SK-N-SH (cell line): Measurements from ENCODE around the gene GLB1L3. TPM values are rescaled to one million over a fixed set of nuclear protein-coding genes. Genes with fewer than 3 reads are reported as not detected.

ENCODE experiments used
- CTCF ChIA-PET: fragments of 300-600, 350-600 bp; formaldehyde crosslinking; extraction: SDS; loops from one replicate; lab custom pipeline; 2021; lab: Yijun Ruan, JAX
- POLR2A ChIA-PET: fragments of 350-600 bp; sonication (Branson Sonifier 250); formaldehyde crosslinking; extraction: SDS; loops from one replicate; lab custom pipeline; 2020; ENCODE audit warnings: antibody characterized with exemption, inconsistent platforms; lab: Yijun Ruan, JAX
- DNase-seq: peaks from one replicate; pipeline ENCODE4 v3.0.0; 2012
- H2AFZ ChIP-seq: fragments of 200-600 bp; sonication (generic); 2 replicates; pipeline ENCODE4 v1.8.1; 2016; ENCODE audit warnings: antibody characterized with exemption, mild to moderate bottlenecking, low read depth
- H3F3A ChIP-seq: fragments of 200-600 bp; sonication (generic); replicated peaks from 2 replicates; pipeline ENCODE3; 2016; ENCODE audit warnings: antibody characterized with exemption, mild to moderate bottlenecking; ENCODE audit not compliant: insufficient read depth
- H3K27ac ChIP-seq, 2 experiments: fragments of 200-500 bp in 1 of 2; fragments of 200-600 bp in 1 of 2; sonication (Bioruptor generic) in 1 of 2; sonication (generic), shearing (Covaris generic) in 1 of 2; 2 replicates each; pipeline versions ENCODE4 v1.5.1 to v1.6.1; 2014 to 2016; ENCODE audit warnings: low read depth in 2 of 2, inconsistent platforms in 1 of 2, low read length in 1 of 2, mild to moderate bottlenecking in 1 of 2, mixed read lengths in 1 of 2
- H3K27me3 ChIP-seq: fragments of 200-600 bp; sonication (generic), shearing (Covaris generic); 2 replicates; pipeline ENCODE4 v1.6.1; 2016; ENCODE audit warnings: mixed run types; ENCODE audit not compliant: insufficient read depth
- H3K36me3 ChIP-seq, 2 experiments: fragments of 200-500 bp in 1 of 2; fragments of 200-600 bp in 1 of 2; sonication (Bioruptor generic) in 1 of 2; sonication (generic) in 1 of 2; replicated peaks in 1 of 2; 2 replicates each; pipeline versions ENCODE3 to v1.5.1; 2014 to 2016; ENCODE audit warnings: low read length in 1 of 2, mild to moderate bottlenecking in 1 of 2; ENCODE audit not compliant: insufficient read depth in 2 of 2, control insufficient read depth in 1 of 2
- H3K4me1 ChIP-seq, 2 experiments: fragments of 200-500 bp in 1 of 2; fragments of 200-600 bp in 1 of 2; sonication (Bioruptor generic) in 1 of 2; sonication (generic), shearing (Covaris generic) in 1 of 2; 2 replicates each; pipeline versions ENCODE4 v1.5.1 to v1.6.1; 2014 to 2016; ENCODE audit warnings: low read depth in 1 of 2, low read length in 1 of 2, mixed run types in 1 of 2; ENCODE audit not compliant: insufficient read depth in 2 of 2, control insufficient read depth in 1 of 2
- H3K4me2 ChIP-seq: fragments of 200-600 bp; sonication (generic), shearing (Covaris generic); 2 replicates; pipeline ENCODE4 v1.6.1; 2017; ENCODE audit warnings: mixed run types
- H3K4me3 ChIP-seq, 2 experiments: fragments of 200-500 bp in 1 of 2; fragments of 200-600 bp in 1 of 2; sonication (Bioruptor generic) in 1 of 2; sonication (generic), shearing (Covaris generic) in 1 of 2; 2 replicates each; pipeline versions ENCODE4 v1.5.1 to v1.8.1; 2014 to 2016; ENCODE audit warnings: low read depth in 2 of 2, inconsistent platforms in 1 of 2, low read length in 1 of 2, mild to moderate bottlenecking in 1 of 2, mixed read lengths in 1 of 2, moderate library complexity in 1 of 2
- H3K79me2 ChIP-seq: fragments of 200-600 bp; sonication (generic); 2 replicates; pipeline ENCODE4 v1.8.1; 2017; ENCODE audit warnings: mild to moderate bottlenecking; ENCODE audit not compliant: insufficient read depth
- H3K9ac ChIP-seq: fragments of 200-600 bp; sonication (generic); 2 replicates; pipeline ENCODE4 v1.6.1; 2017; ENCODE audit warnings: mixed run types
- H3K9me2 ChIP-seq: fragments of 200-600 bp; sonication (generic); 2 replicates; pipeline ENCODE4 v1.6.1; 2017; ENCODE audit warnings: mixed run types
- H3K9me3 ChIP-seq: fragments of 200-600 bp; sonication (generic); 2 replicates; pipeline ENCODE4 v1.6.1; 2017; ENCODE audit warnings: mixed run types, mild to moderate bottlenecking, moderate library complexity
- H4K20me1 ChIP-seq: fragments of 200-600 bp; sonication (generic); 2 replicates; pipeline ENCODE4 v1.6.1; 2017; ENCODE audit warnings: mild to moderate bottlenecking, mixed run types; ENCODE audit not compliant: insufficient read depth
- CHD2 ChIP-seq: fragments of 150-350 bp; IDR thresholded peaks from 2 replicates; pipeline ENCODE4 v1.6.1; 2018; ENCODE audit warnings: low read length; ENCODE audit not compliant: partially characterized antibody
- ELF1 ChIP-seq: IDR thresholded peaks from 2 replicates; pipeline ENCODE4 v1.4.0; 2012
- EZH2phosphoT487 ChIP-seq: fragments of 200-600 bp; sonication (generic); IDR thresholded peaks from 2 replicates; pipeline ENCODE4 v1.6.1; 2017; ENCODE audit warnings: low read depth, mixed run types, mild to moderate bottlenecking, antibody characterized with exemption, moderate library complexity, borderline replicate concordance
- FOXJ3 ChIP-seq: sonication (generic); formaldehyde crosslinking; IDR thresholded peaks from 2 replicates; pipeline ENCODE4 v1.5.1; 2020; ENCODE audit warnings: mild to moderate bottlenecking, missing genetic modification reagents
- FOXM1 ChIP-seq: IDR thresholded peaks from 2 replicates; pipeline ENCODE4 v1.4.0; 2012; ENCODE audit warnings: low read depth, mild to moderate bottlenecking
- GATA2 ChIP-seq: sonication (generic); formaldehyde crosslinking; IDR thresholded peaks from 2 replicates; pipeline ENCODE4 v1.5.0; 2020; ENCODE audit warnings: mild to moderate bottlenecking, missing genetic modification reagents
- JUND ChIP-seq: IDR thresholded peaks from 2 replicates; pipeline ENCODE4 v1.4.0; 2012
- MEF2A ChIP-seq: IDR thresholded peaks from 2 replicates; pipeline ENCODE4 v1.4.0; 2012; ENCODE audit warnings: low read depth, borderline replicate concordance
- MXI1 ChIP-seq: IDR thresholded peaks from 2 replicates; pipeline ENCODE4 v1.6.1; 2012; ENCODE audit warnings: mild to moderate bottlenecking, low read depth, low read length, improper control_type of control experiment
- NRF1 ChIP-seq: IDR thresholded peaks from 2 replicates; pipeline ENCODE4 v1.6.1; 2012; ENCODE audit warnings: low read depth, mild to moderate bottlenecking, low read length
- PBX3 ChIP-seq: IDR thresholded peaks from 2 replicates; pipeline ENCODE4; 2012
- POLR2AphosphoS5 ChIP-seq: IDR thresholded peaks from 2 replicates; pipeline ENCODE4 v1.6.1; 2012; ENCODE audit warnings: low read depth, low read length
- RFX5 ChIP-seq: IDR thresholded peaks from 2 replicates; pipeline ENCODE4 v1.6.1; 2012; ENCODE audit warnings: mild to moderate bottlenecking, improper control_type of control experiment, low read length
- SIN3A ChIP-seq: IDR thresholded peaks from 2 replicates; pipeline ENCODE4 v1.6.1; 2012; ENCODE audit warnings: low read depth, mild to moderate bottlenecking, low read length, moderate library complexity, borderline replicate concordance
- TAF1 ChIP-seq: IDR thresholded peaks from 2 replicates; pipeline ENCODE4 v1.6.1; 2012; ENCODE audit warnings: low read depth, mild to moderate bottlenecking, low read length, moderate library complexity, borderline replicate concordance
- TCF12 ChIP-seq: IDR thresholded peaks from 2 replicates; pipeline ENCODE4 v1.4.0; 2012
- USF1 ChIP-seq: IDR thresholded peaks from 2 replicates; pipeline ENCODE4 v1.4.0; 2012; ENCODE audit warnings: low read depth, borderline replicate concordance
- USF2 ChIP-seq: fragments of 150-350 bp; IDR thresholded peaks from 2 replicates; pipeline ENCODE4 v1.6.1; 2017; ENCODE audit warnings: antibody characterized with exemption, low read length, low read depth, borderline replicate concordance
- WGBS: methylation state at CpG from one replicate; pipeline ENCODE4 v1.1.6; 2017; ENCODE audit warnings: low lambda C conversion rate; 5-methylcytosine and 5-hydroxymethylcytosine counted together
- polyA plus RNA-seq, 3 experiments: library from polyadenylated mRNA; depleted of rRNA; stranded (reverse); fragments of >200 nt; gene quantifications; 2 replicates each; pipeline ENCODE4 v1.2.3, GENCODE V29; 2012
- TF ChIP-seq, protein P1 (sequence below): fragments of 200-600 bp; sonication (generic); IDR thresholded peaks from 2 replicates; pipeline ENCODE4 v1.6.1; 2017; ENCODE audit warnings: antibody characterized with exemption, mild to moderate bottlenecking, moderate library complexity
- TF ChIP-seq, protein P2 (sequence below): IDR thresholded peaks from 2 replicates; pipeline ENCODE4 v1.4.0; 2012; ENCODE audit warnings: low read depth
- TF ChIP-seq, protein P3 (sequence below): IDR thresholded peaks from 2 replicates; pipeline ENCODE4 v1.6.1; 2012; ENCODE audit warnings: mild to moderate bottlenecking, low read depth, low read length, moderate library complexity

Gene GLB1L3
- polyA plus RNA-seq, 1 of the 3 experiments (the other 2 are of a cell fraction) = not detected

DNA sequence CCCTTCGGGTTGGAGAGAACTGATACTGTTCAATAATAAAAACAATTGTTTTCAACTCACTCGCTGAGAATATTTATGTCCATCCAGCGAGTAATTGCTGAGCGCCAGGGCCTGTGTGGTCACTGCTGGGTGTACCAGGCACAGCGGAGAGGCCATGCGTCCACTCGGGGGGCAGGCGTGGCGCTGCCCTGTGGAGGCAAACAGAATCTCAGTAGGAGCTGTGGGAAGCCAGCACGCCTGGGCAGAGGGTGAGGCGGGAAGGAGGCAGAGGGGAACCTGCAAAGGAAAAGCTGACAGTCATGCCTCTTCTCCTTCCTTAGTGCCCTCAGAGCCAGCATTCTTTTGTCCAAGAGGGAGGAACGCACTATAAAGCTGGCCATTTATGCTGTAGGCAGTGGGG is 11.4 kb downstream of the GLB1L3 start (continued):
- no peak for TF ChIP-seq POLR2AphosphoS5
- no peak for TF ChIP-seq MXI1
- no peak for TF ChIP-seq FOXM1
- no peak for TF ChIP-seq PBX3
- TF ChIP-seq USF1 = no peak
- no peak for TF ChIP-seq TCF12
- TF ChIP-seq, protein P1, sequence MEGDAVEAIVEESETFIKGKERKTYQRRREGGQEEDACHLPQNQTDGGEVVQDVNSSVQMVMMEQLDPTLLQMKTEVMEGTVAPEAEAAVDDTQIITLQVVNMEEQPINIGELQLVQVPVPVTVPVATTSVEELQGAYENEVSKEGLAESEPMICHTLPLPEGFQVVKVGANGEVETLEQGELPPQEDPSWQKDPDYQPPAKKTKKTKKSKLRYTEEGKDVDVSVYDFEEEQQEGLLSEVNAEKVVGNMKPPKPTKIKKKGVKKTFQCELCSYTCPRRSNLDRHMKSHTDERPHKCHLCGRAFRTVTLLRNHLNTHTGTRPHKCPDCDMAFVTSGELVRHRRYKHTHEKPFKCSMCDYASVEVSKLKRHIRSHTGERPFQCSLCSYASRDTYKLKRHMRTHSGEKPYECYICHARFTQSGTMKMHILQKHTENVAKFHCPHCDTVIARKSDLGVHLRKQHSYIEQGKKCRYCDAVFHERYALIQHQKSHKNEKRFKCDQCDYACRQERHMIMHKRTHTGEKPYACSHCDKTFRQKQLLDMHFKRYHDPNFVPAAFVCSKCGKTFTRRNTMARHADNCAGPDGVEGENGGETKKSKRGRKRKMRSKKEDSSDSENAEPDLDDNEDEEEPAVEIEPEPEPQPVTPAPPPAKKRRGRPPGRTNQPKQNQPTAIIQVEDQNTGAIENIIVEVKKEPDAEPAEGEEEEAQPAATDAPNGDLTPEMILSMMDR = no peak

DNA sequence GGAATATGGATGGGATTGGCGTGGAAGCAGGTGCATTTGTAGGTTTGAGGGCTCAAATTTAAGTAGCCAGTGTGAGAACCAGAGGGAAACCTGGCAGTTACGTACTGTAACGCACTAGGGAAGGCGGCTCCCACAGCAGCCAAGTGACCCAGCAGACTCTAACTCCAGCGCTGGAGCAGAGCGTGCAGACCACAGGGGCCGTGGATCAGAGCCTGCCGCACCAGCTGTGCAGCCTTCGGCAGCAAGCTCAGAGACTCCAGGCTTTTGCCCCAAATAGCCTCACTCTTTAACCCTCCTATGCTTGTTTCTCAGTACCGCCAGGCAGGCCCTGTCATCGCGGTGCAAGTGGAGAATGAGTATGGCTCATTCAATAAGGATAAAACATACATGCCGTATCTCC is 12.3 kb downstream of the GLB1L3 start:
- H2AFZ ChIP-seq = no peak overlapping the region
- H3K9ac ChIP-seq = no peak overlapping the region
- no peaks in the 10 kb centered on the region for H3K9me3 ChIP-seq
- H4K20me1 ChIP-seq = no peaks in the 10 kb centered on the region
- H3K9me2 ChIP-seq = no peaks in the 10 kb centered on the region
- 74% methylated on average over 11 of the region's 13 CpGs for WGBS
- H3K27me3 ChIP-seq = no peaks in the 10 kb centered on the region
- no peak overlapping the region for H3K27ac ChIP-seq
- CTCF ChIA-PET = interaction anchor here (0.6 to 3.5 kb wide), 3 partner anchors 9 to 14 kb away, joined by 3 to 16 read pairs (median 4); partner anchors contain the start of gene GLB1L3
- no peaks in the 10 kb centered on the region for H3K36me3 ChIP-seq
- H3K4me1 ChIP-seq = no peaks in the 10 kb centered on the region
- no peaks in the 10 kb centered on the region for H3F3A ChIP-seq
- POLR2A ChIA-PET = no interaction called here
- no peak for DNase-seq
- H3K4me3 ChIP-seq = no peak overlapping the region
- no peaks in the 10 kb centered on the region for H3K79me2 ChIP-seq
- H3K4me2 ChIP-seq = no peak overlapping the region
- TF ChIP-seq SIN3A (no peak), ELF1 (no peak), JUND (no peak), TAF1 (no peak), FOXJ3 (CRISPR knock-in tag) (no peak), NRF1 (no peak), FOXM1 (no peak), USF2 (no peak), RFX5 (no peak), EZH2phosphoT487 (no peak), USF1 (no peak), GATA2 (CRISPR knock-in tag) (no peak), MEF2A (no peak), TCF12 (no peak), CHD2 (no peak)
- TF ChIP-seq, protein P2, sequence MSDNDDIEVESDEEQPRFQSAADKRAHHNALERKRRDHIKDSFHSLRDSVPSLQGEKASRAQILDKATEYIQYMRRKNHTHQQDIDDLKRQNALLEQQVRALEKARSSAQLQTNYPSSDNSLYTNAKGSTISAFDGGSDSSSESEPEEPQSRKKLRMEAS = no peak
- TF ChIP-seq, protein P3, sequence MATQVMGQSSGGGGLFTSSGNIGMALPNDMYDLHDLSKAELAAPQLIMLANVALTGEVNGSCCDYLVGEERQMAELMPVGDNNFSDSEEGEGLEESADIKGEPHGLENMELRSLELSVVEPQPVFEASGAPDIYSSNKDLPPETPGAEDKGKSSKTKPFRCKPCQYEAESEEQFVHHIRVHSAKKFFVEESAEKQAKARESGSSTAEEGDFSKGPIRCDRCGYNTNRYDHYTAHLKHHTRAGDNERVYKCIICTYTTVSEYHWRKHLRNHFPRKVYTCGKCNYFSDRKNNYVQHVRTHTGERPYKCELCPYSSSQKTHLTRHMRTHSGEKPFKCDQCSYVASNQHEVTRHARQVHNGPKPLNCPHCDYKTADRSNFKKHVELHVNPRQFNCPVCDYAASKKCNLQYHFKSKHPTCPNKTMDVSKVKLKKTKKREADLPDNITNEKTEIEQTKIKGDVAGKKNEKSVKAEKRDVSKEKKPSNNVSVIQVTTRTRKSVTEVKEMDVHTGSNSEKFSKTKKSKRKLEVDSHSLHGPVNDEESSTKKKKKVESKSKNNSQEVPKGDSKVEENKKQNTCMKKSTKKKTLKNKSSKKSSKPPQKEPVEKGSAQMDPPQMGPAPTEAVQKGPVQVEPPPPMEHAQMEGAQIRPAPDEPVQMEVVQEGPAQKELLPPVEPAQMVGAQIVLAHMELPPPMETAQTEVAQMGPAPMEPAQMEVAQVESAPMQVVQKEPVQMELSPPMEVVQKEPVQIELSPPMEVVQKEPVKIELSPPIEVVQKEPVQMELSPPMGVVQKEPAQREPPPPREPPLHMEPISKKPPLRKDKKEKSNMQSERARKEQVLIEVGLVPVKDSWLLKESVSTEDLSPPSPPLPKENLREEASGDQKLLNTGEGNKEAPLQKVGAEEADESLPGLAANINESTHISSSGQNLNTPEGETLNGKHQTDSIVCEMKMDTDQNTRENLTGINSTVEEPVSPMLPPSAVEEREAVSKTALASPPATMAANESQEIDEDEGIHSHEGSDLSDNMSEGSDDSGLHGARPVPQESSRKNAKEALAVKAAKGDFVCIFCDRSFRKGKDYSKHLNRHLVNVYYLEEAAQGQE = no peak
